ENCODE measurements around the gene PCK1.

Gene PCK1

DNA sequence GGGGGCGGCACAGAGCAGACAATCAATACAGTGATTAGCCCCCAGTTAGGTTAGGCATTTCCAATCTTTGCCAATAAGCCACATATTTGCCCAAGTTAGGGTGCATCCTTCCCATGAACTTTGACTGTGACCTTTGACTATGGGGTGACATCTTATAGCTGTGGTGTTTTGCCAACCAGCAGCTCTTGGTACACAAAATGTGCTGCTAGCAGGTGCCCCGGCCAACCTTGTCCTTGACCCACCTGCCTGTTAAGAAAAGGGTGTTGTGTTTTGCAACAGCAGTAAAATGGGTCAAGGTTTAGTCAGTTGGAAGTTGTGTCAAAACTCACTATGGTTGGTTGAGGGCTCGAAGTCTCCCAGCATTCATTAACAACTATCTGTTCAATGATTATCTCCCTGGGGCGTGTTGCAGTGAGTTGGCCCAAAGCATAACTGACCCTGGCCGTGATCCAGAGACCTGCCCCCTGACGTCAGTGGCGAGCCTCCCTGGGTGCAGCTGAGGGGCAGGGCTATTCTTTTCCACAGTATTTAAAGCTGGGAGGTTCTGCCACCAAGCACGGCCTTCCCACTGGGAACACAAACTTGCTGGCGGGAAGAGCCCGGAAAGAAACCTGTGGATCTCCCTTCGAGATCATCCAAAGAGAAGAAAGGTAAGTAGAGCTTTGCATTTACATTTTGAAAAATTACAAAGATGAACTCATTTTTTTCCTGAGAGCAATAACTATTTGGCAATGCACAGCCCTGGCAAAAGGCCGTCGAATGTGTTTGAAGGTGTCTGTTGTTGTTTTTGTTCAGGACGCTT, at the start of gene PCK1:
Gene PCK1, plus strand, starts transcription at position 557 of the 802 bp plus-strand sequence. CDS start 302 bp downstream, outside the sequence.
- peak in 2 of 3 experiments; percentile 29 to 51 for DNase-seq

- DNase-seq, result peak in 2 of 3 experiments; percentile 23 to 35
These were observed 49.2 kb upstream of the PCK1 start for GRCh38 chr20:57511709-57512108.

GRCh38 chr20:57512432-57512831, 48.5 kb upstream of the PCK1 start:
- DNase-seq, result no peak

DNA sequence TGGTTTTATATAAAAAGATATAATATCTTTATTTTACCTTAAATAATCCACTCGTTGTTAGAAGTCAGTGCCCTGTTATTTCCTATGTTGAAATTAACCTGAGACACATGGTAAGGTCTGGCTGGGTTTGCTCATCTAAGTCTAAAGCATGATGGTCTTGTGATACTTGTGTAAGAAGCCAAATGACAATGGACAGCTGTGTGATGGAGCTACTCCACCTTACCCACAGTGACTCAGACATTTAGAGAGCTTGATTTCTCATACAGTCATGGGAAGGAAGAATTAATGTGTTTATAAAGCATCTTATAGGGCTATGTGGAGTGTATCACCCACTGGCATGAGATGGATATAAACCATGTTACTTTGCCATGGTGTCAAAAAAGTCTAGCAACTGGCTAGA, 47.7 kb upstream of the PCK1 start:
- no peak for DNase-seq

DNA sequence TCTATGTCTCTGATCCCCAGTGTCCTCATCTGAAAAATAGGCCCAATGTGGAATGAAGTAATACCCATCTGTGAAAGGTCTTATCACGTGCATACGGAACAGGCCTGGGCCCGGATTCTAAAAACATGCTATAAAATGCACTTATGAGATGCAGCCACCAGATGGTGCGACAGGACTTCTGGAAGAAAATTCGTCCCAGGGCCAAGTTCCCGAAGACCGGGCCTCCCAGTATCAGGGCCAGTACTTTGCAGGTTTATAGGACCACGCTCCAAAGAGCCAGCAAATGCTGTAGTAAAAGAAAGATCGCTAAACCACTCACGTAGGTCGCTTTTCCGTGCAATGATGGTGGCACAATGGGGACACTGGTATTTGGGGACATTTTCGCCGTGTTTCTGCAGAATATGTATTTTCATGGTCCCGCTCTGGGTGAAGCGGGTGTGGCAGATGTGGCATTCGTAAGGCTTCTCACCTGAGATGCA, 46.6 kb upstream of the PCK1 start:
- DNase-seq, result peak in 2 of 3 experiments; percentile 45 to 68

DNA sequence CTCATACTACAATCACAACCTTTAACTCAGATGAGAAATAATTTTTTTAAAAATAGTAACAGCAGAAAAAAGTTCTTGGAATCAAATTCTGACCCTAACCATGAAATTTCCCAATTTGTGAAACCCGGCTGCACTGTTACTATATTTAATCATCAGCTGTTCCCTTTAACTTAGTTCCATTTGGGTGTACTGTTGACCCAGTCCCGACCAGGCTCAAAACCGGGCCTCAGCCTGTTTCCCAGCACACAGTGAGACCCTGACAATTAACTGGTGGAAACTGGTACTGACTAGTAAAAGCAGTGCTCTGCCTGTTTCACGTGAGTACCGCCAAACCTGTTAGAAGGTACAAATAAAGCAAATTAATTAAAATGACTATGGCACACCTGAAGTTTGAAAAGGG, 43.0 kb upstream of the PCK1 start:
- DNase-seq, result no peak

- no peak for DNase-seq
These were observed 38.4 kb upstream of the PCK1 start for GRCh38 chr20:57522380-57523140.

- DNase-seq, result no peak
These were observed 37.1 kb upstream of the PCK1 start for GRCh38 chr20:57523782-57524181.

DNA sequence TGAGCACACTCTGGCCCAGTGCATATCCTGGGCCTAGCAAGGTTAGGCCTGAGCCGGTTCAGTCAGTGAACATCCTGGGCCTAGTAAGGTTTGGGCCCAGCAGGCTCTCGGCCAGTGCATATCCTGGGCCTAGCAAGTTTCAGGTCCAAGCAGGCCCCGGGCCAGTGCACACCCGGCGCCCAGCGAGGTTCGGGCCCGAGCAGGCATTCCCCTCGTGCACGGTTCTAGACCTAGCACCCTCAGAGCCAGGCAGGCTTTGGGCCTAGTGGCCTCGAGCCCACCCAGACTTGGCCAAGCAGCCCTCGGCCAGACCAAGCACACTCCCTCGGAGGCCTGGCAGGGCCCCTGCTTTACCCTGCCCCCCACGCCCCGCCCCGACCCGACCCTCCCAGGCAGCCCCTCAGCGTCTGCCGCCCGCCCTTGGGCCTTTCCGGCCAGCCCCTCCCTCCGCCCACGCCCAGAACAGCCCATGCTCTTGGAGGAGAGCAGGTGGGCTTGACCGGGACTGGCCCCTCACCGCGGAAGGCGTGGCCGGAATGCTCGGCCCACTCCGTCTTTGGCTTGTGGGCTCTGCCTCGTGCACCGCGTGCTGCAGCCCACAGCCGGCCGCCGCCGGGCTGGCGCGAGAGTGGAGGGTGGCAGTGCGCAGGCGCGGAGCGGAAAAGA, 36.3 kb upstream of the PCK1 start, which contains the start of gene CTCFL:
Gene CTCFL, minus strand, starts transcription at position 630 of the 666 bp plus-strand sequence. CDS start 935 bp downstream, outside the sequence.
- no peak for DNase-seq

- no peak for DNase-seq
These were observed 35.4 kb upstream of the PCK1 start for GRCh38 chr20:57525328-57526086.

- no peak for DNase-seq
These were observed 34.6 kb upstream of the PCK1 start for GRCh38 chr20:57526087-57526884.

DNA sequence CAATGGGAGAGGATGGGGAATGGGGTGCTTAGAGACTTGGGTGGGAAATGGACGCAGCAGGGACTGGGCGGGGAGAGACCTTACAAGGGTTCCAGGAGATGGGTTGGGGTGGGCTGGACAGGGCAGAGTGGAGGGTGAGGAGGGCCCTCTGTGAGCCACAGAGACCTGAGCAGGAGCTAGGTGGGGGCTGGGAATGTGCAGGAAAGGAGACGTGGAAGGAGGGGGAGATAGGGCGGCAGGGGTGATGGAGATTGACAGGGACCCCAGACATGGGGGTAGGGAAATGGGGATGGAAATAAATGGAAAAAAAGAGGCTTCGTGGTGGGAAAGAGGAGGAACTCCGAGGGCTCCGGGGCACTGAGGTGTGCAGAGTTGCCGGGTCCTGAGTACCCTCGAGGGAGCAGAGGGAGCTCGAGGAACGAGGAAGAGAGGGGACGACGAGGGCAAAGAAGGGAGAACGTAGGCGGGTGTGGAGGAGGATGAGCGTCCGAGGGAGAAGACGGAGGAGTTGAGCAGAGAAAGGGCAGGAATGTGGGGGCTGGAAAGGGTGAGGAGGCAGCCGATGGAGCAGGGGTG, 33.9 kb upstream of the PCK1 start:
- no peak for DNase-seq

DNA sequence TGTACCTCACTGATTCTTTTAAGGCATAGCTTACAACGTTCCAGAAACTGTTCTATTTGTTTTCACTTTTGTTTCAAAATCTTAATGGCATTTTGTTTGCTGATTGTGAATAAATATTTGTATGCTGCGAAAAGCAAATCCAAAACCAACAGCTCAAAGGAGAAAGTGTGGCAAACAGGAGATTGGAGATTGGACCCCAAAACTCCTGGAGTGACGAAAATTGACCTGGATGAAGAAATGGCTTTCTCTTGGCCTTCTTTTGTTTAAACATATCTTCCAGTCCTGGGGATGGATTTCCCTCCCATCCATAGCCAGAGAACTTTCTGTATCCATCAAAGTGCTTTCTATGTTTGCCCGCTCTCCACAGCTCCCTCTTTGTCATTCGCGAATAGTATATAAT, 33.2 kb upstream of the PCK1 start:
- DNase-seq, result no peak

- DNase-seq, result no peak
These were observed 32.8 kb upstream of the PCK1 start for GRCh38 chr20:57528148-57528547.

DNA sequence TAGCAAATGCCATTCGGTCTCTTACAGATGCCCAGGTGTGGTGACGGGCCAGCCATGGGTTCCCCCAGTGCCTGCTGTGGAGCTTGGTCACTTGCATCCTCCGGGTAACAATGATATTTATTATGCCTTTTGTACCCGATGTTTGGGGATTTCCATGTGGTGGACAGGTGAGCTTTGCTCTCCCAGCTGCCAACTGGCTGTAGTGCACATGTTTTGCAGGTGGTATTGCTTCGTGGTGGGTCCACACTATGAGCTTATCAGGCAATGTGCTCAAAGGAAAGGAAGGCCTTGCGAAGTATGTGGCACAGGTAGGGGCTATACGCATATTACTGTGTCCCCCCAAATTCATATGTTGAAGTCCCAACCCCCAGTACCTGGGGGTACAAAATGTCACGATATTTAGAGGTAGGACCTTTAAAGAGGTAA, 31.7 kb upstream of the PCK1 start:
- DNase-seq, result no peak

DNA sequence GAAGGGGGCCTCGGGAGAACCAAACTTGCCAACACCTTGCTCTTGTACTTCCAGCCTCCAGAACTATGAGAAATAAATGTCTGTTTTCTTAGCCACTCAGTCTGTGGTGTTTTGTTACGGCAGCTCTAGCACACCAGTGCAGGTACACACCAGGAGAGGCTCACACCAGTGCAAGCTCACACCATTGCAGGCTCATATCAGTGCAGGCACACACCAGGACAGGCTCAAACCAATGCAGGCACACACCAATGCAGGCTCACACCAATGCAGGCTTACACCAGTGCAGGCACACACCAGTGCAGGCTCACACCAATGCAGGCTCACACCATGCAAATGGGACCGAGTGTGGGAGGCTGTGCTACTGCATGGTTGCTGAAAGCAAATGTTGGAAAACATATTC, 31.1 kb upstream of the PCK1 start:
- no peak for DNase-seq

DNA sequence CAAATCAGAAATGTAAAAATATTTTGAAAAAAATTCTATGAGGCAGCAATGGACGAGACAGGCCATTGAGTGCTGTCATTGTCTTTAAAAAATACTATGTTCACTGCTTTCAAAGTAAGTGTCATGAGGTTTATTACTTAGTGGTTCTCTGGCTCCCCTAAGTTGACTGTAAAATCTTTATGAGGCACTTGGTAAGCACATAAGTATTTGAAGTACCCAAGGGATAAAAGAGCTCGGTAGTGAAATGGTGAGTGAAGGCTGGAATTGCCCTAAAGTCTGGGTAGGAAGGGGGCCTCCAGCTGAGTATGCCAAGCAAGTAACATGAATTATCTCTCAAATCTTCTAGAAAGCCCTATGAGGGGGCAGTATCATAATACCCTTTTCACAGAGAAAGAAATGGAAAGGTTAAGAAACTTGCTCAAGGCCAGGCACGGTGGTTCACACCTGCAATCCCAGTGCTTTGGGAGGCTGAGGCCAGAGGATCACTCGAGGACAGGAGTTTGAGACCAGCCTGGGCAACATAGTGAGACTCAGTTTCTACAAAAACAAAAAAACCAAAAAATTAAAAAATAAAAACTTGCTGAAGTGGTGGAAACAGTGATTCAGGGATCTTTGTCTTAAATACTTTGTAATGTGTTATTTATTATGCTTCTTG, 30.5 kb upstream of the PCK1 start:
- peak in 1 of 3 experiments; percentile 33 for DNase-seq

GRCh38 chr20:57532104-57532503, 28.8 kb upstream of the PCK1 start:
- DNase-seq, result no peak

DNA sequence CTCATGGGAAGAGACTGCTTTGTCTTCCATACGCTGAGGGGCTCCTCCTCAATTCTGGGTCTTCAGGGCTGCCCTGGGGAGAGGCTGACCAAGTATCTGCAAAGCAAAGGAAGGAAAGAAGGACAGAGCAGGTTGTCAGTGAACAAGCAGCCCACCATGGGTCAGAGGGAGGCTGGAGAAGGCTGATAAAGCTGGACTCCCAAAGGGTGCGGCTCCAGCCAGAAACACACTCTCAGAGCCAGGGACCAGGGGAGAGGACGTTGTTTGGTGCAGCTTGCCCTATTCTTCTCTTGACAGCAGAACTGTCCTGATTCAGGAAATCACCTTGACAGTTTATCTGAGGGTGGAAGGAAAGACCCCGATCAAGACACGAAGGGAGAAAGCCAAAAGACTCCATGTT, 25.6 kb upstream of the PCK1 start:
- DNase-seq, result no peak

DNA sequence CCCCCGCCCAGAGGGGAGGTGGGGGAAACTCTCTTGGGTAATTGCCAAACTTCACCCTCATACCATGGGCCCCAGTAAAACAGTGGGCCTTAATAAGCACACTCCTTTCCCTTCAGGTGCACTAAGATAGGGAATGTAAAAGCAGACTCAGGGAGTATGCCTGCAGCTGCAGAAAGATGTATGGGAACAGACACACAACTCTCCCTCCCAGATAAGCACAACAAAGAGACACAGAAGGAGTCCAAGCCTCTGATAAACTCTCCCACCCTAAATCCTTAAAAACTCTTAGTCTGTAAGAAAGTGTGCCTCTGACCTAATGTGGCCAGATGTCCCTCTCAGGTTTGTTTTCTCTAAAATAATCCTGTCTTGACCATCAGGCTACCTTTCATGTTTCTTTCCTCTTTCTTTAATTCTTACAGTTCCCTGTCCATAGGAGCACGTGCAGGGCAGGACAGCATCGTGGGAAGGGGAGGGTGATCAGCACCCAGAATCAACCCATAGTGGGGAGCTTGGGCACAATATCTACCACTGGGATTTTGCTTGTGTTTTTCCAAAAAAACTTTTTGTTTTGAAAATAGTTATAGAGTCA, 24.7 kb upstream of the PCK1 start:
- no peak for DNase-seq
